AG09319 (cell line): ENCODE data around the gene DAAM2.

ENCODE experiments used
- DNase-seq: peaks from one replicate; pipeline ENCODE4 v3.0.0-alpha.2; 2010; ENCODE audit warnings: low read depth; ENCODE audit errors: extremely low read depth
- CTCF ChIP-seq: IDR thresholded peaks from 2 replicates; pipeline ENCODE4 v1.5.1; 2011; ENCODE audit warnings: low read depth, mild to moderate bottlenecking, inconsistent platforms, low read length, moderate library complexity

Gene DAAM2

GRCh38 chr6:39897698-39898097, 105.5 kb downstream of the DAAM2 start:
- TF ChIP-seq CTCF = no peak
- DNase-seq = no peak

GRCh38 chr6:39898625-39899024, 106.4 kb downstream of the DAAM2 start:
- TF ChIP-seq CTCF = no peak
- no peak for DNase-seq

- DNase-seq = no peak
- no peak for TF ChIP-seq CTCF
Measured at GRCh38 chr6:39899554-39900295, 107.5 kb downstream of the DAAM2 start.

GRCh38 chr6:39901116-39901655, 109.0 kb downstream of the DAAM2 start:
- no peak for TF ChIP-seq CTCF
- no peak for DNase-seq

GRCh38 chr6:39901670-39902069, 109.5 kb downstream of the DAAM2 start:
- no peak for TF ChIP-seq CTCF
- DNase-seq = no peak

- DNase-seq = no peak
- no peak for TF ChIP-seq CTCF
Measured at GRCh38 chr6:39902136-39902535, 110.0 kb downstream of the DAAM2 start.

GRCh38 chr6:39902786-39903465, 110.8 kb downstream of the DAAM2 start:
- no peak; the same call in 1 of the 2 replicates for TF ChIP-seq CTCF
- no peak for DNase-seq
